HepG2 (cell line): ENCODE data around the gene WDR20. TPM values are rescaled to one million over a fixed set of nuclear protein-coding genes. Genes with fewer than 3 reads are reported as not detected.

Experiments
- FOXK1 ChIP-seq: sonication (generic); formaldehyde crosslinking; IDR thresholded peaks from 2 replicates; pipeline ENCODE4 v1.4.0; 2020; ENCODE audit warnings: low read depth, missing genetic modification reagents, borderline replicate concordance
- FOXP1 ChIP-seq, 2 experiments: fragments of 450-650 bp in 1 of 2; IDR thresholded peaks; 2 replicates each; pipeline ENCODE4 v1.6.1; 2017 to 2018; ENCODE audit warnings: antibody characterized with exemption in 1 of 2
- GMEB1 ChIP-seq: sonication (generic); formaldehyde crosslinking; IDR thresholded peaks from 2 replicates; pipeline ENCODE4 v1.5.1; 2020; ENCODE audit warnings: missing genetic modification reagents, mild to moderate bottlenecking, borderline replicate concordance
- HNF4G ChIP-seq, 2 experiments: sonication (generic) in 1 of 2; formaldehyde crosslinking in 1 of 2; IDR thresholded peaks; 2 replicates each; pipeline versions ENCODE4 v1.4.0 to v1.6.1; 2011 to 2020; ENCODE audit warnings: borderline replicate concordance in 2 of 2, low read depth in 2 of 2, mild to moderate bottlenecking in 2 of 2, low read length in 1 of 2, missing genetic modification reagents in 1 of 2, moderate library complexity in 1 of 2
- IKZF5 ChIP-seq: IDR thresholded peaks from 2 replicates; pipeline ENCODE4 v1.6.1; 2018; ENCODE audit warnings: missing genetic modification reagents, mild to moderate bottlenecking, missing compliant biosample characterization
- MLLT10 ChIP-seq: sonication (generic); formaldehyde crosslinking; IDR thresholded peaks from 2 replicates; pipeline ENCODE4 v1.4.0; 2020; ENCODE audit warnings: missing genetic modification reagents
- MNT ChIP-seq: fragments of 450-650 bp; IDR thresholded peaks from 2 replicates; pipeline ENCODE4 v1.6.1; 2016
- NAIF1 ChIP-seq: sonication (generic); formaldehyde crosslinking; IDR thresholded peaks from 2 replicates; pipeline ENCODE4 v1.5.0; 2020; ENCODE audit warnings: mild to moderate bottlenecking, missing genetic modification reagents, borderline replicate concordance
- PRDM4 ChIP-seq: sonication (generic); formaldehyde crosslinking; IDR thresholded peaks from 2 replicates; pipeline ENCODE4 v1.9.0; 2021; ENCODE audit warnings: missing genetic modification reagents, borderline replicate concordance
- ZBTB39 ChIP-seq: sonication (generic); formaldehyde crosslinking; IDR thresholded peaks from 2 replicates; pipeline ENCODE4 v1.5.0; 2020; ENCODE audit warnings: missing genetic modification reagents
- ZNF225 ChIP-seq: sonication (generic); formaldehyde crosslinking; IDR thresholded peaks from 2 replicates; pipeline ENCODE4 v1.4.0; 2020; ENCODE audit warnings: mild to moderate bottlenecking, missing genetic modification reagents
- ZNF251 ChIP-seq: sonication (generic); formaldehyde crosslinking; IDR thresholded peaks from 2 replicates; pipeline ENCODE4 v1.9.0; 2021; ENCODE audit warnings: mild to moderate bottlenecking, missing genetic modification reagents
- ZNF264 ChIP-seq: sonication (generic); formaldehyde crosslinking; IDR thresholded peaks from 2 replicates; pipeline ENCODE4 v1.4.0; 2020; ENCODE audit warnings: missing genetic modification reagents
- ZNF44 ChIP-seq: sonication (generic); formaldehyde crosslinking; IDR thresholded peaks from 2 replicates; pipeline ENCODE4 v1.5.1; 2020; ENCODE audit warnings: mild to moderate bottlenecking, missing genetic modification reagents
- ZNF597 ChIP-seq: sonication (generic); formaldehyde crosslinking; IDR thresholded peaks from 2 replicates; pipeline ENCODE4 v1.5.0; 2020; ENCODE audit warnings: missing genetic modification reagents
- ZNF720 ChIP-seq: sonication (generic); formaldehyde crosslinking; IDR thresholded peaks from 2 replicates; pipeline ENCODE4 v1.4.0; 2020; ENCODE audit warnings: missing genetic modification reagents
- polyA plus RNA-seq, 8 experiments: library from polyadenylated mRNA; depleted of rRNA in 3 of 8; stranded (reverse) in 7 of 8; unstranded in 1 of 8; fragments of >200 nt; fragmentation: Illumina TruSeq in 4 of 8; extraction: Trizol in 4 of 8; gene quantifications; 2 replicates each; pipeline versions ENCODE4 v1.2.1 to v1.2.3, GENCODE V29; 2011 to 2016; ENCODE audit warnings: low read depth in 4 of 8, missing spikeins in 1 of 8, mixed read lengths in 1 of 8; ENCODE audit not compliant: insufficient read depth in 1 of 8
- total RNA-seq, 5 experiments: library from RNA; depleted of rRNA; stranded (reverse); fragments of >200 nt; fragmentation: Illumina TruSeq; extraction: Trizol; gene quantifications; 2 replicates each; pipeline ENCODE4 v1.2.3, GENCODE V29; 2016; ENCODE audit warnings: low read depth in 1 of 5

The WDR20 gene
- total and polyA plus RNA-seq, 2 of the 13 experiments (the other 11 are each of a cell fraction or from before 2014, with no cell fraction given): 10.4 to 23.2 TPM

GRCh38 chr14:102139286-102140026 lies at the start of gene WDR20 (continued):
- TF ChIP-seq ZNF225 (peak; percentile 32; the same call in 1 of the 2 replicates), NAIF1 (CRISPR knock-in tag) (no peak), MLLT10 (CRISPR knock-in tag) (no peak), MNT (peak; percentile 77), ZNF251 (peak; percentile 37; the same call in 1 of the 2 replicates), GMEB1 (CRISPR knock-in tag) (peak; percentile 74; the same call in 1 of the 2 replicates), FOXK1 (CRISPR knock-in tag) (peak; percentile 97), ZBTB39 (CRISPR knock-in tag) (no peak), ZNF597 (CRISPR knock-in tag) (no peak), IKZF5 (CRISPR knock-in tag) (peak; percentile 70; the same call in 1 of the 2 replicates), PRDM4 (CRISPR knock-in tag) (no peak), ZNF264 (CRISPR knock-in tag) (no peak), HNF4G (IDR thresholded peaks at IDR 0.05; ENCODE audit: borderline replicate concordance, low read depth, low read length) (no peak), HNF4G (CRISPR knock-in tag; IDR thresholded peaks at IDR 0.05; ENCODE audit: borderline replicate concordance, low read depth) (peak; percentile 52; the same call in 1 of the 2 replicates), FOXP1 (IDR thresholded peaks at IDR 0.05) (no peak), FOXP1 (CRISPR knock-in tag; IDR thresholded peaks at IDR 0.05) (peak; percentile 64; the same call in 1 of the 2 replicates), ZNF720 (CRISPR knock-in tag) (no peak), ZNF44 (peak; percentile 53; the same call in 1 of the 2 replicates)
